Choroid plexus epithelial cell (primary cell): ENCODE measurements around the gene NUP205.
A peak's percentile ranks its signal among the peaks of the same experiment; 100 is the strongest.
"Not testable (repeated sequence)": the region's sequence is repeated elsewhere in the genome, so short reads cannot be mapped to it uniquely, and the experiment has no call there.

Source experiments
- DNase-seq: peaks from one replicate; pipeline ENCODE4 v3.0.0-alpha.2; 2010; ENCODE audit warnings: low read depth
- H3K4me3 ChIP-seq: 2 replicates; pipeline ENCODE4 v1.5.1; 2011; ENCODE audit warnings: low read depth, mild to moderate bottlenecking, control low read depth, low read length, moderate library complexity
- TF ChIP-seq, protein P1 (sequence below): conservative IDR thresholded peaks from 2 replicates; pipeline ENCODE4 v1.5.1; 2011; ENCODE audit warnings: low read depth, mild to moderate bottlenecking, control low read depth, inconsistent platforms, low read length, moderate library complexity

NUP205 gene

DNA sequence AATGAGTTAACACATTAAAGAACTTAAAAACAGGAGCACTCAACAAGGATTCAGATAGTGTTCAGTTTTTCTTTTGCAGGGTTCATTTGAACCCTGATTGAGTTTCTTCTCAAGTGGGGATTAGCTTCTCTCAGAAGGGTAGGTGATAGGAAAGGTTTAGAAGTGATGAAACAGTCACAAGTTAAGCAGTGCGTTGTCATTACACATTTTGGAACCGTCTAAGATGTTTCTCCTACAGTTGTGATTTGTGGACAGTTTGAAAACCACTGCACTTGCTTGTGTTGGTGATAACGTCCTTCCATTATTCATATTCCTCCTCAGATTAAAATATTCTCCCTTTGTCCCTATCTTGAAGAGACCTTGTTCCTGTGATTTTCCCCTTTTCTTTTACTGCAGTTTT, 107.3 kb downstream of the NUP205 start:
- DNase-seq = no peak
- H3K4me3 ChIP-seq = no peak overlapping the region
- TF ChIP-seq, protein P1, sequence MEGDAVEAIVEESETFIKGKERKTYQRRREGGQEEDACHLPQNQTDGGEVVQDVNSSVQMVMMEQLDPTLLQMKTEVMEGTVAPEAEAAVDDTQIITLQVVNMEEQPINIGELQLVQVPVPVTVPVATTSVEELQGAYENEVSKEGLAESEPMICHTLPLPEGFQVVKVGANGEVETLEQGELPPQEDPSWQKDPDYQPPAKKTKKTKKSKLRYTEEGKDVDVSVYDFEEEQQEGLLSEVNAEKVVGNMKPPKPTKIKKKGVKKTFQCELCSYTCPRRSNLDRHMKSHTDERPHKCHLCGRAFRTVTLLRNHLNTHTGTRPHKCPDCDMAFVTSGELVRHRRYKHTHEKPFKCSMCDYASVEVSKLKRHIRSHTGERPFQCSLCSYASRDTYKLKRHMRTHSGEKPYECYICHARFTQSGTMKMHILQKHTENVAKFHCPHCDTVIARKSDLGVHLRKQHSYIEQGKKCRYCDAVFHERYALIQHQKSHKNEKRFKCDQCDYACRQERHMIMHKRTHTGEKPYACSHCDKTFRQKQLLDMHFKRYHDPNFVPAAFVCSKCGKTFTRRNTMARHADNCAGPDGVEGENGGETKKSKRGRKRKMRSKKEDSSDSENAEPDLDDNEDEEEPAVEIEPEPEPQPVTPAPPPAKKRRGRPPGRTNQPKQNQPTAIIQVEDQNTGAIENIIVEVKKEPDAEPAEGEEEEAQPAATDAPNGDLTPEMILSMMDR = no peak

DNA sequence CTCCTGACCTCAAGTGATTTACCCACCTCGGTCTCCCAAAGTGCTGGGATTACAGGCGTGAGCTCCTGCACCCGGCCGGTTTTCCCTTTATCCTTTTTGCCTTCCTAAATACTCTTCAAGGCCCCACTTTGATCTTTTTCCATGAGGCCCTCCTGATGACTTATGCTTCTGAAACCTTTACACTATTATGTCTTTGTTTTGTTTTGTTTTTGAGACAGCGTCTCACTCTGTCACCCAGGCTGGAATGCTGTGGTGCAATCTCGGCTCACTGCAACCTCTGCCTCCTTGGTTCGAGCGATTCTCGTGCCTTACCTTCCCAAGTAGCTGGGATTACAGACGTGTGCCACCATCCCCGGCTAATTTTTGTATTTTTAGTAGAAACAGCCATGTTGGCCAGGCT, 108.4 kb downstream of the NUP205 start:
- H3K4me3 ChIP-seq = no peak overlapping the region
- TF ChIP-seq, protein P1 = no peak
- no peak for DNase-seq

DNA sequence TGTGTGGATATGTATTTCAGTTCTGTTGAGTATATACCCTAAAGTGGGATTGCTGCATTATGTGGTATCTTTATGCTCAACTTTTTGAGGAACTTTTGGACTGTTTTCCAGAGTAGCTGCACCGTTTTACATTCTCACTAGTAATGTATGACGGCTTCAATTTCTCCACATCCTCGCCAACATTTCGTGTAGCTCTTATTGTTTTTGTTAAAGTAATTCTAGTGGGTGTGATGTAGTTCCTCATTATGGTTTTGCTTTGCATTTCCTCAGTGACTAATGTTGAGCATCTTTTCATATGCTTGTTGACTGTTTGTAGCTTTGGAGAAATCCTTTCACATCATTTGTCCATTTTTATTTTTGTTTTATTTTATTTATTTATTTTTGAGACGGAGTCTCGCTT, 109.1 kb downstream of the NUP205 start:
- no peak for DNase-seq
- H3K4me3 ChIP-seq = no peak overlapping the region
- TF ChIP-seq, protein P1 = no peak

DNA sequence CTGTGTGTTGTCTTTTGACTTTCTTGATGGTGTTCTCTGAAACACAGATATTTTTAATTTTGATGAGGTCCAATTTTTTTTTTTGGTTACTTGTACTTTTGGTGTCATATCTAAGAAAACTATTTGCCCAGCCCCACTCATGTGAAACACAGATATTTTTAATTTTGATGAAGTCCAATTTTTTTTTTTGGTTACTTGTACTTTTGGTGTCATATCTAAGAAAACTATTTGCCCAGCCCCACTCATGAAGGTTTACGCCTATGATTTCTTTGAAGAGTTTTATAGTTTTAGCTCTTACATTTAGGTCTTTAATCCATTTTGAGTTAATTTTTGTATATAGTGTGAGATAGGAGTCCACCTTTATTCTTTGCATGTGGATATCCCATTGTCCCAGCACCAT, 109.9 kb downstream of the NUP205 start:
- DNase-seq, H3K4me3 ChIP-seq: not testable (repeated sequence)

DNA sequence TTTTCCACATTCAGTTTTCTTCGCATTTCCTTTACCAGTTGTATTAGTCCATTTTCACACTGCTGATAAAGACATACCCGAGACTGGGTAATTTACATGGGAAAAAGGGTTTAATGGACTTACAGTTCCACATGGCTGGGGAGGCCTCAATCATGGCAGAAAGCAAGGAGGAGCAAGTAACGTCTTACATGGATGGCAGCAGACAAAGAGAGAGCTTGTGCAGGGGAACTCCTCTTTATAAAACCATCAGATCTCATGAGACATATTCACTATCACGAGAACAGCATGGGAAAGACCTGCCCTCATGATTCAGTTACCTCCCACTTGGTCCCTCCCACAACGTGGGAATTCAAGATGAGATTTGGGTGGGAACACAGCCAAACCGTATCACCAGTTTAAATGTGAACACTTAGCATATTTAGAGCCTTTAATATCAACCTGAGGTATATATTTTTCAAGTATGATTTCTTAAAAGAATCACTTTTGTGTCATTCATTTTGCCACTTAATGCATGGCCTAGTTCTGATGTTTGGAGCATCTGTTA, 111.2 kb downstream of the NUP205 start:
- not testable (repeated sequence) for H3K4me3 ChIP-seq, DNase-seq

GRCh38 chr7:135669774-135670173, 112.1 kb downstream of the NUP205 start:
- H3K4me3 ChIP-seq = no peak overlapping the region
- TF ChIP-seq, protein P1 = no peak
- DNase-seq = no peak

DNA sequence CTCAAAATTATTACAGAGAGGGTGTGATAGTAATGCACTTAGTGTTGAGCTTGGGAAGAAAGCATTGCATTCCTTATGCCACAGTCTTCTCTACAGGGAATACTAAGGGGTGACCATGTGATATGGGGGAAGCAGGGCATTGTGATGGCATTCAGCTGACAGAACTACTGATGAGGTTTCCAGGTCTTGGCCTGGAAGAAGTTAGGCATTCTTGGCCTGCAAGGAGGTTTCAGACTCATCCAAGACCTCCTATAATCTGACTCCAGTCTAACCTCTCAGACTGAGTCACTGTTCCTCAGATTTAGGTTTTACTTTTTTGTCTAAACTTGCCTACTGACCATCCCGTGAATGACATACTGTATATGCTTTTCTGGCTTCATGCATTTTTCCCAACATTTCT, 112.5 kb downstream of the NUP205 start:
- peak; percentile 67 for DNase-seq
- H3K4me3 ChIP-seq = no peak overlapping the region
- TF ChIP-seq, protein P1 = no peak

DNA sequence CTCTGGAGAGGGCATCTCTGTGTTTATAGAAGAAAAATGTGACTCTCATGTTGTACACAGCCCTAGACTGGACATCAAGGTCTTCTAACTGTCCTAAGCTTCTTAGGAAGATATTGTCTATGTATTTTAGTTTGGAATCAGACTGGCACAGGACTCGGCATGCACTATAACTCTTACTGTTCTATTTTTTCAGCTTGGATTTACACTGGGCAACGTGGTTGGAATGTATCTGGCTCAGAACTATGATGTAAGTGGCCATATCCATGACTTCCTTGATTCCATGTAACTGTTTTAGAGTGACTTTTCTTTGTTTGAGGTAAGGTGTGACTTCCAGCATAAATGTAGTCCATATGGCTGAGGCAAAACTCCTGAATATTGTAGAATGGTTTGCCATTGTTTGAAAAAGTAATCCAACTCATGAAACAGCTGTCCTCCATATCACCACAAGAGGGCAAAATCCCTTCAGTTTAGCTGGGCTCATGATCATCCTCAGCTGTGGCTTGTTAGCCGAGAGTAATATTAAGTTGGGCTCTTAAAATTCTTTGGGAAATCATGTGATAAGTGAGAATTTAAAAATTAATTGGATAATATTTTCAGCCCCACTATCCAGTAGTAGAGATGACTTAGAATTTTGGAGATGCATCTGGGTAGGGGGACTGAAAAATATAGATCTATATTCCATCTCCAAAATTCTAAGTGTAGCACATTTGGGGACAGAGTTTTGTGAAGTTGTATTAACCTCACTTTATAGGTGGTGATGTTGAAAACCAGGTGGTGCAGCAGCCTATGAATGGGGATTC, 115.0 kb downstream of the NUP205 start:
- H3K4me3 ChIP-seq = no peak overlapping the region
- TF ChIP-seq, protein P1 = peak; percentile 91
- DNase-seq = peak; percentile 92
